CD4-positive, CD25-positive, alpha-beta regulatory T cell (primary cell): ENCODE measurements around the gene TRPV6. TPM values are rescaled to one million over a fixed set of nuclear protein-coding genes. Genes with fewer than 3 reads are reported as not detected.

Experiments used
- ATAC-seq, 2 donors: fragments of 150-1000 bp; cut with Tn5 transposase; one replicate each; pipeline ENCODE4 v1.10.0; 2021; ENCODE audit warnings: low read depth in 2 of 2, moderate number of reproducible peaks in 2 of 2, moderate library complexity in 1 of 2
- DNase-seq, 3 donors: peaks; one replicate each; pipeline versions ENCODE4 v3.0.0 to v3.0.0-alpha.2; 2012 to 2022; ENCODE audit warnings: mixed read lengths in 1 of 3
- H3K27ac ChIP-seq: one replicate; pipeline ENCODE4 v1.7.0; 2013; ENCODE audit warnings: mild to moderate bottlenecking, low read length; ENCODE audit not compliant: insufficient read depth, poor library complexity, severe bottlenecking
- H3K27me3 ChIP-seq: one replicate; pipeline ENCODE4 v1.7.0; 2013; ENCODE audit warnings: low read length; ENCODE audit not compliant: control insufficient read depth, insufficient read depth
- H3K36me3 ChIP-seq: one replicate; pipeline ENCODE4 v1.7.0; 2013; ENCODE audit warnings: mild to moderate bottlenecking, low read length, moderate library complexity; ENCODE audit not compliant: control insufficient read depth, insufficient read depth
- H3K4me1 ChIP-seq: 2 replicates; pipeline ENCODE4 v1.7.0; 2013; ENCODE audit warnings: mild to moderate bottlenecking, low read length; ENCODE audit not compliant: insufficient read depth, control insufficient read depth, poor library complexity, severe bottlenecking
- H3K4me3 ChIP-seq: one replicate; pipeline ENCODE4 v1.7.0; 2013; ENCODE audit warnings: low read depth, mild to moderate bottlenecking, low read length, moderate library complexity
- H3K9me3 ChIP-seq, 2 experiments: 1 replicate in 1 of 2; 2 replicates in 1 of 2; pipeline ENCODE4 v1.7.0; 2013; ENCODE audit warnings: low read length in 2 of 2, mild to moderate bottlenecking in 1 of 2, moderate library complexity in 1 of 2; ENCODE audit not compliant: control insufficient read depth in 2 of 2
- H3K27ac Mint-ChIP-seq, 3 donors: one replicate each; pipeline ENCODE4 v1.8.0; 2020 to 2022; ENCODE audit warnings: mild to moderate bottlenecking in 3 of 3, mixed read lengths in 3 of 3, moderate library complexity in 2 of 3
- H3K27me3 Mint-ChIP-seq: one replicate; pipeline ENCODE4 v1.8.0; 2022; ENCODE audit warnings: mild to moderate bottlenecking, mixed read lengths
- H3K36me3 Mint-ChIP-seq: one replicate; pipeline ENCODE4 v1.8.0; 2020; ENCODE audit warnings: mixed read lengths
- H3K4me1 Mint-ChIP-seq, 4 donors: one replicate each; pipeline ENCODE4 v1.8.0; 2020 to 2022; ENCODE audit warnings: mixed read lengths in 4 of 4, mild to moderate bottlenecking in 1 of 4
- H3K4me3 Mint-ChIP-seq, 4 donors: one replicate each; pipeline ENCODE4 v1.8.0; 2020 to 2022; ENCODE audit warnings: mild to moderate bottlenecking in 4 of 4, mixed read lengths in 4 of 4, moderate library complexity in 3 of 4
- H3K9me3 Mint-ChIP-seq, 7 donors: one replicate each; pipeline ENCODE4 v1.8.0; 2020 to 2022; ENCODE audit warnings: mixed read lengths in 7 of 7, mild to moderate bottlenecking in 3 of 7, moderate library complexity in 2 of 7
- polyA plus RNA-seq, 4 donors: library from polyadenylated mRNA; unstranded; fragments of 300-500 nt; fragmentation: Illumina TruSeq; gene quantifications; one replicate each; pipeline ENCODE4 v1.2.3, GENCODE V29; 2021
- total RNA-seq: library from RNA; stranded (reverse); gene quantifications from one replicate; pipeline ENCODE4 v1.2.3, GENCODE V29; 2022

TRPV6 gene
- total and polyA plus RNA-seq, 5 donors from 2014 or later: 0.17 to 0.30 TPM; not detected in 3

DNA sequence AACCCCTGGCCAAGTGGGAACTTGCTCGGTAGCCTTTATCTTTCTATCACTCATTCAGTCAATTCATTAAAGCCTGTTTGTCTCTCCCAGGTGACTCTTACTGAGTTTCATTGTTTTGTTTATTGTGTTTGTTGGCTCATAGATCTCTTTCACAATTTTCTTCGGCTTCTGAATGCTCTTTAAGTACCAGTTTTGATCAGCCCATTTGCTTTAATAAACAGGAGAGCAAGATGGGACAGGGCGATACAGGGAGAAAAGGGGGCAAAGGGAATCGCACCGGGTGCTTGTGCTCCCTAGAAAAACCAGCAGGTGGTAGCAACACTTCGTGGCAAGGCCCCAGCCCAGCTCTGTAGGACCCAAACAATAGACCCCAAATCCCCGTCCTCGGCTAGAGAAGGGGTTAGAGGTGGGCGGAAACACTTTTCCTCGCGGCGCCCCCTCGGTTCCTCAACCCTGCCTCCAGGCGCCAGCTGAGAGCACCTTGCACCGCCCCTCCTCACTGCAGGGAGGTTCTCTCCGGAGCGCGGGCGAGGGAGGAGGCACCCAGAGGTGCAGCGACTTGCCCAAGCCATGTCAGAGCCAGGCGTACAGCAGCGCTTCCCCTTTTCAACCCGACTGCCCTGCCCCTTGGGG lies 31.7 kb downstream of the TRPV6 start:
- Histone ChIP-seq H3K4me1 (peaks cover 15% of the 10 kb centered on the region), H3K4me3 (peak overlapping the region; percentile 76), H3K27ac (peak overlapping the region; percentile 63), H3K36me3 (no peaks in the 10 kb centered on the region), H3K27me3 (no peaks in the 10 kb centered on the region), H3K9me3 (no peaks in the 10 kb centered on the region)
- peaks cover 4 to 32% (median 10%) of the 10 kb centered on the region in 4 donors for H3K4me1 Mint-ChIP-seq
- H3K27ac Mint-ChIP-seq: peak overlapping the region; percentile 67 to 87 (median 86)
- no peaks in the 10 kb centered on the region for H3K9me3 Mint-ChIP-seq
- H3K36me3 Mint-ChIP-seq: no peaks in the 10 kb centered on the region
- peak; percentile 60 to 78 (median 71) for DNase-seq
- ATAC-seq: peak; percentile 83 to 84
- peak overlapping the region; percentile 96 to 98 (median 97) for H3K4me3 Mint-ChIP-seq
- H3K27me3 Mint-ChIP-seq: peaks cover 16% of the 10 kb centered on the region

DNA sequence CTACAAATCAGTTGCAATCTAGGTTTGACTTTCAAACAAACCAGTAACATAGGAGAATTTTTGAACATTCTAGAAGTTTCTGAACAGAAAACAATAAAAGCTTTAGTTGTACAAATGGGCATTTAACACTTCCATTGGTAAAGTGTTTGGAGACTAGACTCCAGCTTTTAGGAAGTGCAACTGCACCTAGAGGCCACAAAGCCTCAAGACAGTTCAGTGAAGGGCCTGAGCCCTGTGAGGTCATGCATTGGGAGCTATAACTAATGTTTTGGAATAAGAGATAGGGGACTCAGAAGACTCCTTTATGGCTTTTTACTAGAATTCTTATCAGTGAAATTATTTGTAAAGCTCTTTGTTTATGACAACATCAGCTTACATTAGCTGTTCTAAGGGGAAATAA lies 33.6 kb downstream of the TRPV6 start:
- no peak overlapping the region for H3K27ac Mint-ChIP-seq
- no peaks in the 10 kb centered on the region for H3K9me3 Mint-ChIP-seq
- ATAC-seq: no peak
- no peaks in the 10 kb centered on the region for H3K9me3 ChIP-seq
- peaks cover 4 to 22% (median 7%) of the 10 kb centered on the region in 4 donors for H3K4me1 Mint-ChIP-seq
- H3K4me3 ChIP-seq: no peak overlapping the region
- no peak for DNase-seq
- peaks cover 24% of the 10 kb centered on the region for H3K27me3 Mint-ChIP-seq
- H3K36me3 ChIP-seq: no peaks in the 10 kb centered on the region
- no peaks in the 10 kb centered on the region for H3K36me3 Mint-ChIP-seq
- H3K4me3 Mint-ChIP-seq: peak overlapping the region in 2 of 4 donors; percentile 0 to 65
- peaks cover 11% of the 10 kb centered on the region for H3K4me1 ChIP-seq
- H3K27me3 ChIP-seq: no peaks in the 10 kb centered on the region
- H3K27ac ChIP-seq: no peak overlapping the region

DNA sequence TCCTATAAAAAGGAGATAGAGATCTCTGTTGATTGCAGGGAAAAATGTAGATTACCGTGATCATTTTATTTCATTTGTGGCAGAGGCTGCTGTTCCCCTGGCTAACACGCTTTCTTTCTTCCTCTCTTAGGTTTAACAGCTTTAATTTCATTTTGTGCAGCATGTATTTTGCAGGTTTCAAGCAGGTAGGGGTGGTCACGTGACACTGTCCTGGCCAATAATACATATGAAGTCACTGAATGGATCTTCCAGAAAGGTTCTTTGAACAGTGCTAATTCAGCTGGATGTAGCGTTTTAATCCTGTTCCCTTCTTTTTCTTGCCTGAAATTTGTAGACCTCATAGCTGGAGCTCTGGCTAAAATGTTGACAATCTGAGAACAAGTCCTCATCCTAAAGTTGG lies 34.3 kb downstream of the TRPV6 start:
- H3K27ac ChIP-seq: no peak overlapping the region
- no peaks in the 10 kb centered on the region for H3K27me3 ChIP-seq
- no peak overlapping the region for H3K4me3 ChIP-seq
- Mint-ChIP-seq H3K4me1 (peaks cover 3 to 17% (median 6%) of the 10 kb centered on the region in 4 donors), H3K27ac (peak overlapping the region in 1 of 3 donors; percentile 21), H3K4me3 (peak overlapping the region in 1 of 4 donors; percentile 0), H3K36me3 (no peaks in the 10 kb centered on the region), H3K9me3 (no peaks in the 10 kb centered on the region), H3K27me3 (peaks cover 24% of the 10 kb centered on the region)
- no peak for DNase-seq
- ATAC-seq: no peak
- no peaks in the 10 kb centered on the region for H3K9me3 ChIP-seq
- H3K4me1 ChIP-seq: peaks cover 10% of the 10 kb centered on the region
- no peaks in the 10 kb centered on the region for H3K36me3 ChIP-seq

DNA sequence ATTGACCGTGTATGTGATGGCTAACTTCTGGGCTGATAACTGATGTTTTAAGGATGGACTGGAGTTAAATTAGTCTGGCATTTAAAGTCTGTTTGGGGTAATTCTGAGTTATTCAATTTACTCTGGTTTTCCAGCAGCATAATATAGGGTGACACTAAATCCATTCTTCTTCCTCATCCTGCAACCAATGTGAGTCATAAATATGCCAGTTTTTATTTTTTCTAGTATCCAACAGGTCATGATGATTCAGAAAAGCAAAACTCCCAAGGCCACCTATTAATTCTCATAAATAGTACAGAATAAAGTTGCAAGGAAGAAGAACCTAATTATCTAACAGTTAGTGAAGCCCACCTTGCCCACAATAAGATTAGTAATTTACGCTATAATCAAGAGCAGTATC lies 38.2 kb downstream of the TRPV6 start:
- no peaks in the 10 kb centered on the region for H3K27me3 ChIP-seq
- no peak overlapping the region for H3K4me3 ChIP-seq
- no peak for ATAC-seq
- DNase-seq: no peak
- no peaks in the 10 kb centered on the region for H3K9me3 Mint-ChIP-seq
- H3K27ac ChIP-seq: no peak overlapping the region
- no peaks in the 10 kb centered on the region for H3K36me3 ChIP-seq
- H3K4me1 ChIP-seq: no peaks in the 10 kb centered on the region
- H3K9me3 ChIP-seq: no peaks in the 10 kb centered on the region
- H3K27me3 Mint-ChIP-seq: peaks cover 19% of the 10 kb centered on the region
- H3K27ac Mint-ChIP-seq: no peak overlapping the region
- no peak overlapping the region for H3K4me3 Mint-ChIP-seq
- H3K4me1 Mint-ChIP-seq: no peaks in the 10 kb centered on the region
- peaks cover under 1% of the 10 kb centered on the region for H3K36me3 Mint-ChIP-seq

GRCh38 chr7:142842251-142842766 lies 43.2 kb downstream of the TRPV6 start:
- no peak for DNase-seq
- Mint-ChIP-seq H3K4me1 (no peaks in the 10 kb centered on the region), H3K4me3 (no peak overlapping the region), H3K9me3 (no peaks in the 10 kb centered on the region), H3K27ac (no peak overlapping the region), H3K36me3 (peaks cover 3% of the 10 kb centered on the region), H3K27me3 (peaks cover 13% of the 10 kb centered on the region)
- H3K4me1 ChIP-seq: no peaks in the 10 kb centered on the region
- no peaks in the 10 kb centered on the region for H3K36me3 ChIP-seq
- no peaks in the 10 kb centered on the region for H3K9me3 ChIP-seq
- peaks cover 2% of the 10 kb centered on the region for H3K27me3 ChIP-seq
- H3K27ac ChIP-seq: no peak overlapping the region
- no peak overlapping the region for H3K4me3 ChIP-seq
- ATAC-seq: no peak

DNA sequence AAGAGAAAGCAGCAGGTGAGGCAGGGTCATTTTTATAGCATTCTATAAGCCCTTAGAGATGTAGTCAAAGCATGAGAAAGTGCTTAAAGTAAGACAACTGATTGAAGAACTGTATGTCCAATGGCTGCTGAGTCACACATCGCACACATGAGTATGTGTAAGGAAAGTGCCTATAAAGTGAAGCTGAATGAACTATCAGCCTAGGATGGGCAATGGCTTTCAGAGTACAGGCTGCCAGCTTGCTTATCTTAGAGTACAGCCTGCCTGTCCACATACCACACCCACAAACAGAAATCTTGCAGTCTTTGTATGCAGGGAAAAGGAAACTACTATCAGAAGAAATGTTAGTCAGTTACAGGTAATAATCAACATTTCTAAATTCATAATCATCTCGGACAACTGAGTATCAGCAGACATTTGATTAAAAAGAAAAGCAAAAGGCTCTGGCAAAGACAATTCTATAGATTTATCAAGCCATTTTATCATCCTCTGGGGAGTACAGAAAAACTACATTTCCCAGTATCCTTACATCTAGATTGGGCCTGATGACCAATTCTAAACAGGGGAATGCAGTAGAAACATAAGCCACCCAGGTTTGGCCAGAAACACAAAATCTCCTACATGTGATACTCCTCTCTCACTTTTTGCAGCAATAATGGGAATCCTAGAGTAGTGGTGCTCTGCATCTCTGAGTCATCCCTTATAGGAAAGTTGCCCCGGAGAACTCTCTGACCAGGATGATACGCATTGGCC lies 46.9 kb downstream of the TRPV6 start:
- Mint-ChIP-seq H3K9me3 (no peaks in the 10 kb centered on the region), H3K27me3 (peaks cover 23% of the 10 kb centered on the region), H3K36me3 (peaks cover 3% of the 10 kb centered on the region), H3K4me3 (no peak overlapping the region), H3K4me1 (peaks cover 6 to 20% (median 13%) of the 10 kb centered on the region in 4 donors), H3K27ac (no peak overlapping the region)
- H3K4me1 ChIP-seq: no peaks in the 10 kb centered on the region
- ATAC-seq (no peak), DNase-seq (no peak)
- no peaks in the 10 kb centered on the region for H3K9me3 ChIP-seq
- peaks cover 2% of the 10 kb centered on the region for H3K27me3 ChIP-seq
- no peak overlapping the region for H3K27ac ChIP-seq
- no peaks in the 10 kb centered on the region for H3K36me3 ChIP-seq
- no peak overlapping the region for H3K4me3 ChIP-seq

GRCh38 chr7:142836426-142836825 lies 49.1 kb downstream of the TRPV6 start:
- ATAC-seq (no peak), DNase-seq (no peak)
- Histone ChIP-seq H3K4me1 (no peaks in the 10 kb centered on the region), H3K27ac (no peak overlapping the region), H3K9me3 (no peaks in the 10 kb centered on the region), H3K4me3 (no peak overlapping the region), H3K27me3 (peaks cover 2% of the 10 kb centered on the region), H3K36me3 (no peaks in the 10 kb centered on the region)
- H3K27me3 Mint-ChIP-seq: peaks cover 18% of the 10 kb centered on the region
- H3K36me3 Mint-ChIP-seq: no peaks in the 10 kb centered on the region
- H3K27ac Mint-ChIP-seq: no peak overlapping the region
- H3K4me3 Mint-ChIP-seq: no peak overlapping the region
- no peaks in the 10 kb centered on the region for H3K9me3 Mint-ChIP-seq
- peaks cover 12 to 25% (median 15%) of the 10 kb centered on the region in 4 donors for H3K4me1 Mint-ChIP-seq
